HepG2 (cell line): Measurements from ENCODE around the gene FUT6. TPM values are rescaled to one million over a fixed set of nuclear protein-coding genes. Genes with fewer than 3 reads are reported as not detected.

Experiments
- CEBPG ChIP-seq: IDR thresholded peaks from 2 replicates; pipeline ENCODE4 v1.6.1; 2016
- GABPA ChIP-seq, 2 experiments: IDR thresholded peaks; 2 replicates each; pipeline ENCODE4 v1.6.1; 2011 to 2016; ENCODE audit warnings: low read depth in 2 of 2, low read length in 1 of 2, missing biosample characterization in 1 of 2, missing genetic modification characterization in 1 of 2
- ISL2 ChIP-seq: sonication (generic); formaldehyde crosslinking; IDR thresholded peaks from 2 replicates; pipeline ENCODE4 v1.5.0; 2020; ENCODE audit warnings: missing genetic modification reagents
- KDM3A ChIP-seq: IDR thresholded peaks from 2 replicates; pipeline ENCODE4 v1.6.1; 2018; ENCODE audit warnings: low read depth, missing compliant biosample characterization
- NR2C2 ChIP-seq: sonication (generic); formaldehyde crosslinking; IDR thresholded peaks from 2 replicates; pipeline ENCODE4 v1.4.0; 2020; ENCODE audit warnings: missing genetic modification reagents, mild to moderate bottlenecking, moderate library complexity, borderline replicate concordance
- PITX1 ChIP-seq: sonication (generic); formaldehyde crosslinking; IDR thresholded peaks from 2 replicates; pipeline ENCODE4 v1.5.1; 2020; ENCODE audit warnings: mild to moderate bottlenecking, missing genetic modification reagents
- RARA ChIP-seq: IDR thresholded peaks from 2 replicates; pipeline ENCODE4 v1.6.1; 2016; ENCODE audit warnings: missing genetic modification reagents, missing compliant biosample characterization
- RCOR2 ChIP-seq: IDR thresholded peaks from 2 replicates; pipeline ENCODE4 v1.6.1; 2016; ENCODE audit warnings: missing biosample characterization, missing genetic modification reagents
- SALL1 ChIP-seq: sonication (generic); formaldehyde crosslinking; IDR thresholded peaks from 2 replicates; pipeline ENCODE4 v1.8.0; 2022; ENCODE audit warnings: mild to moderate bottlenecking, missing genetic modification reagents
- SMARCE1 ChIP-seq: fragments of 450-650 bp; IDR thresholded peaks from 2 replicates; pipeline ENCODE4 v1.6.1; 2017; ENCODE audit warnings: borderline replicate concordance
- SOX6 ChIP-seq, 2 experiments: fragments of 450-650 bp in 1 of 2; sonication (generic) in 1 of 2; formaldehyde crosslinking in 1 of 2; IDR thresholded peaks; 2 replicates each; pipeline versions ENCODE4 v1.4.0 to v1.6.1; 2017 to 2020; ENCODE audit warnings: antibody characterized with exemption in 1 of 2, mild to moderate bottlenecking in 1 of 2, missing genetic modification reagents in 1 of 2
- TEAD2 ChIP-seq: sonication (generic); formaldehyde crosslinking; IDR thresholded peaks from 2 replicates; pipeline ENCODE4 v1.9.0; 2021; ENCODE audit warnings: missing genetic modification reagents
- XRCC5 ChIP-seq: fragments of 200-400 bp; formaldehyde crosslinking; optimal IDR thresholded peaks from 2 replicates; pipeline ENCODE3; 2017; ENCODE audit warnings: mild to moderate bottlenecking, low read length
- ZKSCAN8 ChIP-seq: IDR thresholded peaks from 2 replicates; pipeline ENCODE4 v1.6.1; 2016; ENCODE audit warnings: borderline replicate concordance, missing genetic modification reagents, missing compliant biosample characterization
- ZMYM4 ChIP-seq: sonication (generic); formaldehyde crosslinking; IDR thresholded peaks from 2 replicates; pipeline ENCODE4 v1.8.1; 2023; ENCODE audit warnings: mild to moderate bottlenecking, missing genetic modification reagents
- ZNF263 ChIP-seq: sonication (generic); formaldehyde crosslinking; IDR thresholded peaks from 2 replicates; pipeline ENCODE4 v1.4.0; 2020; ENCODE audit warnings: missing genetic modification reagents
- polyA plus RNA-seq, 8 experiments: library from polyadenylated mRNA; depleted of rRNA in 3 of 8; stranded (reverse) in 7 of 8; unstranded in 1 of 8; fragments of >200 nt; fragmentation: Illumina TruSeq in 4 of 8; extraction: Trizol in 4 of 8; gene quantifications; 2 replicates each; pipeline versions ENCODE4 v1.2.1 to v1.2.3, GENCODE V29; 2011 to 2016; ENCODE audit warnings: low read depth in 4 of 8, missing spikeins in 1 of 8, mixed read lengths in 1 of 8; ENCODE audit not compliant: insufficient read depth in 1 of 8
- total RNA-seq, 5 experiments: library from RNA; depleted of rRNA; stranded (reverse); fragments of >200 nt; fragmentation: Illumina TruSeq; extraction: Trizol; gene quantifications; 2 replicates each; pipeline ENCODE4 v1.2.3, GENCODE V29; 2016; ENCODE audit warnings: low read depth in 1 of 5
- TF ChIP-seq, protein P1 (sequence below): fragments of 450-650 bp; IDR thresholded peaks from 2 replicates; pipeline ENCODE4 v1.6.1; 2016
- TF ChIP-seq, protein P2 (sequence below), 2 experiments: sonication (generic) in 1 of 2; formaldehyde crosslinking in 1 of 2; IDR thresholded peaks; 2 replicates each; pipeline versions ENCODE4 v1.4.0 to v1.6.1; 2016 to 2020; ENCODE audit warnings: borderline replicate concordance in 1 of 2, low read depth in 1 of 2, mild to moderate bottlenecking in 1 of 2, missing genetic modification reagents in 1 of 2
- TF ChIP-seq, protein P3 (sequence below): sonication (generic); formaldehyde crosslinking; conservative IDR thresholded peaks from 2 replicates; pipeline ENCODE4 v1.4.0; 2020; ENCODE audit warnings: missing genetic modification reagents
- TF ChIP-seq, protein P4 (sequence below): sonication (generic); formaldehyde crosslinking; IDR thresholded peaks from 2 replicates; pipeline ENCODE4 v1.4.0; 2020; ENCODE audit warnings: mild to moderate bottlenecking, missing genetic modification reagents

The FUT6 gene
- total and polyA plus RNA-seq, 2 of the 13 experiments (the other 11 are each of a cell fraction or from before 2014, with no cell fraction given): 8.2 to 27.7 TPM

DNA sequence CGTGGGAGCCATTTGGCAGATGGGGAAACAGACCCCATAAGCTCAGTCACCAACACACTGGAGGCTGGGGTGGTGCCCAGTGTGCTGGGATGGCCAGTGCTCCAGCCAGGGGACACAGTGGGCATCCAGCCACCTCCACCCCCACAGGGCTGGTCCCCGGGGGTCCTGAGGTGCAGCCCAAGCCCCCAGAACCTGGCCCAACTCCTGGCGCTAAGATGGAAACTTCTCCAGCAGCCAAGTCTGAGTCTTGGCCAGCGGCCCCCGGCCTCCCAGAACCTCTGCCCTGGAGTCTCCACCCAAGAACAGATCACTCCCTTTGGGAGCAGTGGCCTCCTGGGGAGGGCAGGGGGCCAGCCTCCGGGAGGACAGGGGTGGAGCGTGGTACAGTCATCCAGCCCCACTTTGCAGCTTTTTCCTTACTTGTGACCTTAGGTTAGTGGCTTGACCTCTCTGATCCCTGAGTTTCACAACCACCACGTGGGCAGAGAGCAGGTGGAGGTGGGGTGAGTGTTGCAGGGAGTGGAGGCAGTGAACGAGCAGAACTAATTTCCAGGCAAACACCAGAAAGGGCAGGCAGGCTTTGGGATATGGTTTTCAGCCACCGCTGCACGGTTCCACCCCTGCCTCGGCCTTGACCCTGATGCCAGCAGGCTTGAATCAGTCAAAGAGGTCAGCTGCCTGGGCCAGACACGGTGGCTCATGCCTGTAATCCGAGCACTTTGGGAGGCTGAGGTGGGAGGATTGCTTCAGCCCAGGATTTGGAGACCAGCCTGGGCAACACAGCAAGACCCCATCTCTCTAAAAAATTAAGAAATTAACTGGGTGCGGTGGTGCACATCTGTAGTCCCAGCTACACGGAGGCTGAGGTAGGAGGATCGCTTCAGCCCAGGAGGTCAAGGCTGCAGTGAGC lies 38.9 kb downstream of the FUT6 start (continued):
- TF ChIP-seq RCOR2 (CRISPR knock-in tag) (0 out of 2 replicates have a peak, but pooled peaks have one; percentile 62), RARA (peak; percentile 89), ZKSCAN8 (CRISPR knock-in tag) (0 out of 2 replicates have a peak, but pooled peaks have one; percentile 40), XRCC5 (no peak), KDM3A (CRISPR knock-in tag) (peak; percentile 65; the same call in 1 of the 2 replicates), SMARCE1 (no peak), NR2C2 (peak; percentile 87), ZNF263 (CRISPR knock-in tag) (peak; percentile 86), TEAD2 (no peak), GABPA (IDR thresholded peaks at IDR 0.05; ENCODE audit: low read depth, low read length) (no peak), GABPA (CRISPR knock-in tag; IDR thresholded peaks at IDR 0.05; ENCODE audit: low read depth) (no peak), PITX1 (CRISPR knock-in tag) (peak; percentile 70; the same call in 1 of the 2 replicates), ZMYM4 (CRISPR knock-in tag) (0 out of 2 replicates have a peak, but pooled peaks have one; percentile 40), CEBPG (CRISPR knock-in tag) (peak; percentile 50), ISL2 (CRISPR knock-in tag) (peak; percentile 28; the same call in 1 of the 2 replicates), SOX6 (IDR thresholded peaks at IDR 0.05) (no peak), SOX6 (CRISPR knock-in tag; IDR thresholded peaks at IDR 0.05) (peak; percentile 30; the same call in 1 of the 2 replicates), SALL1 (CRISPR knock-in tag) (peak; percentile 72)
- TF ChIP-seq, protein P1, sequence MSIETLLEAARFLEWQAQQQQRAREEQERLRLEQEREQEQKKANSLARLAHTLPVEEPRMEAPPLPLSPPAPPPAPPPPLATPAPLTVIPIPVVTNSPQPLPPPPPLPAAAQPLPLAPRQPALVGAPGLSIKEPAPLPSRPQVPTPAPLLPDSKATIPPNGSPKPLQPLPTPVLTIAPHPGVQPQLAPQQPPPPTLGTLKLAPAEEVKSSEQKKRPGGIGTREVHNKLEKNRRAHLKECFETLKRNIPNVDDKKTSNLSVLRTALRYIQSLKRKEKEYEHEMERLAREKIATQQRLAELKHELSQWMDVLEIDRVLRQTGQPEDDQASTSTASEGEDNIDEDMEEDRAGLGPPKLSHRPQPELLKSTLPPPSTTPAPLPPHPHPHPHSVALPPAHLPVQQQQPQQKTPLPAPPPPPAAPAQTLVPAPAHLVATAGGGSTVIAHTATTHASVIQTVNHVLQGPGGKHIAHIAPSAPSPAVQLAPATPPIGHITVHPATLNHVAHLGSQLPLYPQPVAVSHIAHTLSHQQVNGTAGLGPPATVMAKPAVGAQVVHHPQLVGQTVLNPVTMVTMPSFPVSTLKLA: peak; percentile 44
- TF ChIP-seq, protein P2, sequence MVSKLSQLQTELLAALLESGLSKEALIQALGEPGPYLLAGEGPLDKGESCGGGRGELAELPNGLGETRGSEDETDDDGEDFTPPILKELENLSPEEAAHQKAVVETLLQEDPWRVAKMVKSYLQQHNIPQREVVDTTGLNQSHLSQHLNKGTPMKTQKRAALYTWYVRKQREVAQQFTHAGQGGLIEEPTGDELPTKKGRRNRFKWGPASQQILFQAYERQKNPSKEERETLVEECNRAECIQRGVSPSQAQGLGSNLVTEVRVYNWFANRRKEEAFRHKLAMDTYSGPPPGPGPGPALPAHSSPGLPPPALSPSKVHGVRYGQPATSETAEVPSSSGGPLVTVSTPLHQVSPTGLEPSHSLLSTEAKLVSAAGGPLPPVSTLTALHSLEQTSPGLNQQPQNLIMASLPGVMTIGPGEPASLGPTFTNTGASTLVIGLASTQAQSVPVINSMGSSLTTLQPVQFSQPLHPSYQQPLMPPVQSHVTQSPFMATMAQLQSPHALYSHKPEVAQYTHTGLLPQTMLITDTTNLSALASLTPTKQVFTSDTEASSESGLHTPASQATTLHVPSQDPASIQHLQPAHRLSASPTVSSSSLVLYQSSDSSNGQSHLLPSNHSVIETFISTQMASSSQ (IDR thresholded peaks at IDR 0.05; ENCODE audit: low read depth): 0 out of 2 replicates have a peak, but pooled peaks have one; percentile 30
- TF ChIP-seq, protein P2 (CRISPR knock-in tag; IDR thresholded peaks at IDR 0.05; ENCODE audit: borderline replicate concordance): no peak; the same call in 1 of the 2 replicates
- TF ChIP-seq, protein P3, sequence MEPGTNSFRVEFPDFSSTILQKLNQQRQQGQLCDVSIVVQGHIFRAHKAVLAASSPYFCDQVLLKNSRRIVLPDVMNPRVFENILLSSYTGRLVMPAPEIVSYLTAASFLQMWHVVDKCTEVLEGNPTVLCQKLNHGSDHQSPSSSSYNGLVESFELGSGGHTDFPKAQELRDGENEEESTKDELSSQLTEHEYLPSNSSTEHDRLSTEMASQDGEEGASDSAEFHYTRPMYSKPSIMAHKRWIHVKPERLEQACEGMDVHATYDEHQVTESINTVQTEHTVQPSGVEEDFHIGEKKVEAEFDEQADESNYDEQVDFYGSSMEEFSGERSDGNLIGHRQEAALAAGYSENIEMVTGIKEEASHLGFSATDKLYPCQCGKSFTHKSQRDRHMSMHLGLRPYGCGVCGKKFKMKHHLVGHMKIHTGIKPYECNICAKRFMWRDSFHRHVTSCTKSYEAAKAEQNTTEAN (CRISPR knock-in tag): 0 out of 2 replicates have a peak, but pooled peaks have one; percentile 35
- TF ChIP-seq, protein P4, sequence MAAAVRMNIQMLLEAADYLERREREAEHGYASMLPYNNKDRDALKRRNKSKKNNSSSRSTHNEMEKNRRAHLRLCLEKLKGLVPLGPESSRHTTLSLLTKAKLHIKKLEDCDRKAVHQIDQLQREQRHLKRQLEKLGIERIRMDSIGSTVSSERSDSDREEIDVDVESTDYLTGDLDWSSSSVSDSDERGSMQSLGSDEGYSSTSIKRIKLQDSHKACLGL (CRISPR knock-in tag): no peak
